Activated T-helper 1 cell treated with anti-CD3 and anti-CD28 coated beads, Interleukin-12 subunit alpha, Interleukin-12 subunit beta, Interleukin-2, Interleukin-4 antibody, amounts not matched to agents 30 ng/mL and 10 ng/mL and 1 ng/mL, durations not matched to agents 14 hours and 24 hours and 36 hours (primary cell): Measurements from ENCODE around the gene GJB6. TPM values are rescaled to one million over a fixed set of nuclear protein-coding genes. Genes with fewer than 3 reads are reported as not detected.
A peak's percentile ranks its signal among the peaks of the same experiment; 100 is the strongest.

Experiments
- DNase-seq: peaks from one replicate; pipeline ENCODE4 v3.0.0; 2021; ENCODE audit warnings: low spot score
- H3K27ac Mint-ChIP-seq: one replicate; pipeline ENCODE4 v1.8.0; 2021; ENCODE audit warnings: mild to moderate bottlenecking, mixed read lengths
- H3K27me3 Mint-ChIP-seq: one replicate; pipeline ENCODE4 v1.8.0; 2022; ENCODE audit warnings: mild to moderate bottlenecking, moderate library complexity, mixed read lengths; ENCODE audit not compliant: insufficient read depth
- H3K36me3 Mint-ChIP-seq: one replicate; pipeline ENCODE4 v1.8.0; 2021; ENCODE audit warnings: low read depth, mixed read lengths
- H3K4me1 Mint-ChIP-seq: one replicate; pipeline ENCODE4 v1.8.0; 2021; ENCODE audit warnings: low read depth, mixed read lengths
- H3K4me3 Mint-ChIP-seq: one replicate; pipeline ENCODE4 v1.8.0; 2021; ENCODE audit warnings: mild to moderate bottlenecking, moderate library complexity, mixed read lengths
- H3K9me3 Mint-ChIP-seq: one replicate; pipeline ENCODE4 v1.8.0; 2021; ENCODE audit warnings: mixed read lengths
- intact Hi-C: fragments of 100-400 bp; cut with micrococcal nuclease; formaldehyde crosslinking; loops from one replicate; pipeline ENCODE4 v1.15.1; 2024
- total RNA-seq: library from RNA; stranded (reverse); gene quantifications from 2 replicates; pipeline ENCODE4 v1.2.3, GENCODE V29; 2022

The GJB6 gene
- total RNA-seq, 1 donor from 2014 or later: 0.99 TPM

- no peaks in the 10 kb centered on the region for H3K4me1 Mint-ChIP-seq
- no peak overlapping the region for H3K27ac Mint-ChIP-seq
- no peaks in the 10 kb centered on the region for H3K36me3 Mint-ChIP-seq
- peaks cover 12% of the 10 kb centered on the region for H3K27me3 Mint-ChIP-seq
- DNase-seq: no peak
- no peak overlapping the region for H3K4me3 Mint-ChIP-seq
- intact Hi-C loops: no loop called here
- H3K9me3 Mint-ChIP-seq: no peaks in the 10 kb centered on the region
These were observed 17.8 kb upstream of the GJB6 start for GRCh38 chr13:20249913-20250312.

- Mint-ChIP-seq H3K36me3 (no peaks in the 10 kb centered on the region), H3K4me1 (peaks cover 4% of the 10 kb centered on the region), H3K4me3 (no peak overlapping the region), H3K27me3 (peaks cover 16% of the 10 kb centered on the region), H3K9me3 (no peaks in the 10 kb centered on the region), H3K27ac (no peak overlapping the region)
- DNase-seq: no peak
- intact Hi-C loops: no loop called here
These were observed 15.8 kb upstream of the GJB6 start for GRCh38 chr13:20247963-20248362.

GRCh38 chr13:20247403-20247802 lies 15.3 kb upstream of the GJB6 start:
- Mint-ChIP-seq H3K4me1 (peaks cover 4% of the 10 kb centered on the region), H3K27ac (no peak overlapping the region), H3K27me3 (peaks cover 16% of the 10 kb centered on the region), H3K9me3 (no peaks in the 10 kb centered on the region), H3K36me3 (no peaks in the 10 kb centered on the region), H3K4me3 (no peak overlapping the region)
- intact Hi-C loops: no loop called here
- DNase-seq: no peak

GRCh38 chr13:20241593-20241992 lies 9.5 kb upstream of the GJB6 start:
- no peaks in the 10 kb centered on the region for H3K9me3 Mint-ChIP-seq
- no peak for DNase-seq
- H3K27me3 Mint-ChIP-seq: peaks cover 14% of the 10 kb centered on the region
- H3K4me3 Mint-ChIP-seq: no peak overlapping the region
- H3K4me1 Mint-ChIP-seq: peaks cover 4% of the 10 kb centered on the region
- intact Hi-C loops: no loop called here
- H3K27ac Mint-ChIP-seq: no peak overlapping the region
- no peaks in the 10 kb centered on the region for H3K36me3 Mint-ChIP-seq

GRCh38 chr13:20239748-20240147 lies 7.6 kb upstream of the GJB6 start:
- Mint-ChIP-seq H3K9me3 (no peaks in the 10 kb centered on the region), H3K36me3 (no peaks in the 10 kb centered on the region), H3K27me3 (peaks cover 12% of the 10 kb centered on the region), H3K4me3 (no peak overlapping the region), H3K4me1 (peaks cover 4% of the 10 kb centered on the region), H3K27ac (no peak overlapping the region)
- no peak for DNase-seq
- intact Hi-C loops: no loop called here

GRCh38 chr13:20232556-20233277 lies 598 bp upstream of the GJB6 start:
- DNase-seq: no peak
- intact Hi-C loops: no loop called here
- peaks cover 5% of the 10 kb centered on the region for H3K36me3 Mint-ChIP-seq
- H3K4me3 Mint-ChIP-seq: no peak overlapping the region
- H3K27me3 Mint-ChIP-seq: peaks cover 50% of the 10 kb centered on the region
- no peak overlapping the region for H3K27ac Mint-ChIP-seq
- H3K9me3 Mint-ChIP-seq: no peaks in the 10 kb centered on the region
- peaks cover 7% of the 10 kb centered on the region for H3K4me1 Mint-ChIP-seq

GRCh38 chr13:20230913-20231838 lies 943 bp downstream of the GJB6 start:
- Mint-ChIP-seq H3K4me3 (peak overlapping the region; percentile 76), H3K4me1 (peaks cover 7% of the 10 kb centered on the region), H3K27me3 (peaks cover 49% of the 10 kb centered on the region), H3K27ac (no peak overlapping the region), H3K36me3 (peaks cover 5% of the 10 kb centered on the region), H3K9me3 (no peaks in the 10 kb centered on the region)
- DNase-seq: no peak
- intact Hi-C loops: no loop called here

GRCh38 chr13:20227730-20228129 lies 4.4 kb downstream of the GJB6 start:
- no peaks in the 10 kb centered on the region for H3K9me3 Mint-ChIP-seq
- intact Hi-C loops: no loop called here
- peaks cover 35% of the 10 kb centered on the region for H3K27me3 Mint-ChIP-seq
- H3K4me1 Mint-ChIP-seq: peaks cover 10% of the 10 kb centered on the region
- no peak overlapping the region for H3K4me3 Mint-ChIP-seq
- no peak overlapping the region for H3K27ac Mint-ChIP-seq
- H3K36me3 Mint-ChIP-seq: no peaks in the 10 kb centered on the region
- DNase-seq: no peak

- DNase-seq: no peak
- intact Hi-C loops: no loop called here
- no peak overlapping the region for H3K4me3 Mint-ChIP-seq
- peaks cover 32% of the 10 kb centered on the region for H3K27me3 Mint-ChIP-seq
- H3K27ac Mint-ChIP-seq: no peak overlapping the region
- H3K36me3 Mint-ChIP-seq: no peaks in the 10 kb centered on the region
- no peaks in the 10 kb centered on the region for H3K9me3 Mint-ChIP-seq
- peaks cover 13% of the 10 kb centered on the region for H3K4me1 Mint-ChIP-seq
These were observed 4.8 kb downstream of the GJB6 start for GRCh38 chr13:20227288-20227687.

- Mint-ChIP-seq H3K9me3 (no peaks in the 10 kb centered on the region), H3K36me3 (peaks cover 4% of the 10 kb centered on the region), H3K27me3 (peaks cover 14% of the 10 kb centered on the region), H3K4me3 (no peak overlapping the region), H3K27ac (no peak overlapping the region), H3K4me1 (peaks cover 26% of the 10 kb centered on the region)
- intact Hi-C loops: no loop called here
- no peak for DNase-seq
These were observed 9.6 kb downstream of the GJB6 start for GRCh38 chr13:20222553-20222952.

GRCh38 chr13:20221772-20222171 lies 10.3 kb downstream of the GJB6 start:
- no peak overlapping the region for H3K4me3 Mint-ChIP-seq
- DNase-seq: no peak
- peaks cover 4% of the 10 kb centered on the region for H3K36me3 Mint-ChIP-seq
- peaks cover 13% of the 10 kb centered on the region for H3K27me3 Mint-ChIP-seq
- no peaks in the 10 kb centered on the region for H3K9me3 Mint-ChIP-seq
- H3K27ac Mint-ChIP-seq: no peak overlapping the region
- intact Hi-C loops: no loop called here
- peaks cover 26% of the 10 kb centered on the region for H3K4me1 Mint-ChIP-seq

GRCh38 chr13:20219577-20219976 lies 12.5 kb downstream of the GJB6 start:
- Mint-ChIP-seq H3K4me1 (peaks cover 26% of the 10 kb centered on the region), H3K36me3 (peaks cover 4% of the 10 kb centered on the region), H3K4me3 (peak overlapping the region; percentile 51), H3K9me3 (no peaks in the 10 kb centered on the region), H3K27ac (peak overlapping the region; percentile 78), H3K27me3 (peaks cover 19% of the 10 kb centered on the region)
- DNase-seq: no peak
- intact Hi-C loops: no loop called here

- H3K9me3 Mint-ChIP-seq: no peaks in the 10 kb centered on the region
- no peak overlapping the region for H3K4me3 Mint-ChIP-seq
- H3K36me3 Mint-ChIP-seq: peaks cover 4% of the 10 kb centered on the region
- H3K27ac Mint-ChIP-seq: no peak overlapping the region
- H3K4me1 Mint-ChIP-seq: peaks cover 20% of the 10 kb centered on the region
- DNase-seq: no peak
- H3K27me3 Mint-ChIP-seq: peaks cover 21% of the 10 kb centered on the region
- intact Hi-C loops: no loop called here
These were observed 15.0 kb downstream of the GJB6 start for GRCh38 chr13:20217168-20217567.
